Amniotic stem cell (primary cell): ENCODE results near the gene MAOB.
"Not testable (repeated sequence)": the region's sequence is repeated elsewhere in the genome, so short reads cannot be mapped to it uniquely, and the experiment has no call there.

Experiments
- DNase-seq: peaks from one replicate; lab custom pipeline; 2025; lab: John Stamatoyannopoulos, UW

MAOB gene

DNA sequence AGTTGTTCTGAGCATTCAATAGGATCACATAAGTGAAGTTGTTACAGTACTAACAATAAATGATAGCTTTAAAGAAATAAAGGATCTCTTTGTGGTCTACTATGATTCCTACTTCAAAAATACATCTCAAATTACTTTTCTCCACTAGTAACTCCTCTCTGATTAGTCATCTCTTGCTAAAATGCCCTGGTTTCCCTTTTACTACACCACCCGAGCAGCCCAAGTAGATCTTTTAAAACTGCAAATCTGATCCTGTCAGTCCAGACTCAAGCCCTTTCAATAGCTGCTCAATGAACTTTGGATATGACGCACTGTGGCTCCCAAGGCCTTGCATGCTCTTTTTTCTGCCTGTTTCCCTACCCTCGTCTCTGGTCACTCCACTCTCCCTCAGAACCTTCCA, 128.6 kb downstream of the MAOB start:
- no peak for DNase-seq

DNA sequence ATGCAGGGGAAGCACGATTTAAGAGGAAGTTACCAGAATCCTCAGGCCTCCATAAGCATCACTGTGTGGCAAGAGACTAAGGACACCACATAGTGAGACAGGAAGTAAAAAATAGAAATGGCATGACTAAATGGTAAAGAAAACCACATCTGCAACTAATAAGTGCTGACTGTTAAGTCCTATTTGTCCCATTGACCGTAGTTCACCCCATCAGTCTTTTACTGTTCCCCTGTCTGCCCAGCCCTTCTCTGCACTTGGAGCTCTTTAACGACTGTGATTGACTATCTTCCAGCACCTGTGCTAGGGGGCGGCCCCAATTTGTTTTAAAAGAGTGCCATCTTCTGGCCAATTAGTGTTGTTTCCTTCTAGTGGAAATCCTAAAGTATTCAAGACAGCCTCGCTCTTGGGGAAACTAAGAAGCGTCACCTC, 132.0 kb downstream of the MAOB start:
- no peak for DNase-seq

DNA sequence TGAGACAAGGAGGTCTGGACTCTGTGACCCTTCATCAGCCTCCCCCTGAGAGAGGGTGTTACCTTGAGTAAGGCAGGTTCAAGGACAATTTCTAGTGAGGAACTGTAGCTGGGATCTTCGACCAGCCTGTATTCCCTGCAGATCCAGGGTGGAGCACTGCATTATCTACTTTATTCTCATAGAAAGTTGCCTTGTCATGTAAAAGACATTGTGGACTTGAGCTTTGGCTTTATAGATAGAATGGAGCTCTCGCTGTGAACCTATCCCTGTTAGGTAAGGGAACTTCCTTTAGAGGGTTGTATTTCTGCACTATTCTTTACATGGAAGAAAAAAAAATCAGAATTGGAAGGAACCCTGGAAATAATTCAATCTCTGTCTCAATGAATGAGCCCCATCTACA, 134.8 kb downstream of the MAOB start:
- no peak for DNase-seq

DNA sequence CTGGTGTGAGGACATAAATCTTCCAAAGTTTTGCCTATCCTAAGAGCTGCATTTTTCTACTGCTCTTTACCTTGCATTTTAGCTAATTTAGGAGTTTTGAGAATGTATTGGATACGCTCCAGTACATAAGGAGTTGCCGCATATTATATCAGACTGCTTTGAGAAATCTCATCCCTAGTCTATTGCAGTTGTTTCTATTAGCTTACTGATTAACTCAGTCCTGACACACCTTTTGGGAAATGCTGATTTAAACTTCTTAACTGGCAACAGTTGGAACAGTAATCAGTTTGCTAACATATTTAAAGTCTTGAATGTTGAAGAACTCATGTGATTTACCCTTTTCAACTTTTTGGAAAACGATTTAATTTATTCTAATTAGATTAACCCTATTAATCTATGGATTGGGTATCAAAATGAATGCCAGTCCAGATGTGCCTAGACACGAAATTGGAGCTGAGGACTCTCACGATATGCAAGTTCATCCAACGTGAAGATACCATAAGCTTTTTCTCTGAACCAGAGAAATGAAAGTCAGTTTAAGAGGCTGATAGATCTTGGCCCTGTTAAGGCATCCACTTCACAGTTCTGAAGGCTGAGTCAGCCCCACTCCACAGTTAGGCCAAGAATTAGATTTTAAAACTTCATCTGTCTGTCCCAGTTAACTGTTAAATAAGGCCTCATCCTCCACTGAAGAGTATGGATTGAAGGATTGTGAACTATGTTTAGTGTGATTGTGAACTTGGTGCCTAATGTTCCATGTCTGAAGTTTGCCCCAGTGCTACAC, 136.1 kb downstream of the MAOB start:
- no peak for DNase-seq

DNA sequence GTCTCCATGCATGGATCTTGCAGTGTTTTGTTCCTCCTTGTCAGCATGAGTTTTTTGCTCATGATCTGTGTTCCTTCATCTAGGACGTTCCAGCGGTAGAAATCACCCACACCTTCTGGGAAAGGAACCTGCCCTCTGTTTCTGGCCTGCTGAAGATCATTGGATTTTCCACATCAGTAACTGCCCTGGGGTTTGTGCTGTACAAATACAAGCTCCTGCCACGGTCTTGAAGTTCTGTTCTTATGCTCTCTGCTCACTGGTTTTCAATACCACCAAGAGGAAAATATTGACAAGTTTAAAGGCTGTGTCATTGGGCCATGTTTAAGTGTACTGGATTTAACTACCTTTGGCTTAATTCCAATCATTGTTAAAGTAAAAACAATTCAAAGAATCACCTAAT, 138.0 kb downstream of the MAOB start:
- no peak for DNase-seq

DNA sequence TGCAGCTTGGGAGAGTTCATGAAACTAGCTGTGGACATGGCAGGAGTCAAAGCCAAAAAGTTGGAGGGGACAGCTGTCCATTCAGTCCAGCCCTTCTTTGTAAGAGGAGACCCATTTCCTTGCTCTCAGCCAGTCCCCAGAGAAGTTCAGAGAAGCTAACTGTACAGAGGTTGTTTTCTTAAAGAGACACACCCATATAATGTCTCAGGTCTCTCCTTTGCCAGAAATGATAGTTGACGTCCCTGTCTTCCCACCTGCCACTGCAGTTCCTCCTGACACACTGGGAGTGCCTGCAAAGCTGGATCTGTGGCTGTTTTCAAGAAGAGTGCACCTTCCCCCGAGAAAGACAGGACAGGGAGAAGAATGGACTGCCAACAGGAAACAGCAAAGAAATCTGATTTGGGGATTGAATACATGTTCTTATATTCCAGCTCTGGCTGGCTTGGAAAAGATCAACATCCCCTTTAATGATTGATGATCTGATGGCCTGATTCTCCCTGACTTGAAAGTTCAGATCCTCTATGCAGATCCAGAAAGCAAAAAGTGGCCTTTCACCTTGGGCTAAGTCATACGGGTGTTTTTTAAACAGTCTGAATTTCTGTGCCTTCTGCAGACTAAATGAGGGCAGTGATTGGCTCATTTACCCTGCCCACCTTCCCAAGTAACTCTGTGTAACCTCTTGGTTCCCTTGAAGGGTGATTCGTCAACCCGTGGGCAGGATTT, 139.0 kb downstream of the MAOB start:
- DNase-seq, result no peak

DNA sequence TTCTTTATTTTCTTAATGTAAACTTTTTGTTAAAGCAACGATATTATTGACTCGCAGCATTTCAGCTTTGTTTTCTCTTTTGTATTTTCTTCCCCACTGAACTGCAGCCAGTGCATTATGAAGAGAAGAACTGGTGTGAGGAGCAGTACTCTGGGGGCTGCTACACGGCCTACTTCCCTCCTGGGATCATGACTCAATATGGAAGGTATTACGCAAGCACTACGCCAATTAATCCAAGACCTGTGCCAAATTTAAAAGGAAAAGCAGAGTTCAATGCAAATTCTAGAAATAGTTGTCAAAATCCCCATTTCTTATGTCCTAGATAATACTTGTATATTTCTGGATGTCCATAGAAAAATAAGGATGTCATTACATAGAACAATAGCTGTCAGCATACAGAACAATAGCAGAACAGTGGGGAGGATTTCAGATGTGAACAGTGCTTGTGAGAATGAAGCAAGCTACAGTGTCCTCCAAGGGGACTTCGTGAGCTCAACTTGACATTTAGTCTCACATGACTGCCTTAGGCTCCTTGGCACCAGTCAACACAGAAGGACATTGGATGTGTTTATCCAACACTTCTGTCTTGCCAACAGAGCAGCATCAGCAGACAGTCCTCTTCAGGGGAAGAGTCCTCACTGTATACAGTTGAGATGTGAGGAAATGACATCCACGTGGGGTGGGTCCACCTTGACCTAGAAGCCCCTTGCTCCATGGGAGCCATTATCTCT, 140.2 kb downstream of the MAOB start:
- DNase-seq, result no peak

DNA sequence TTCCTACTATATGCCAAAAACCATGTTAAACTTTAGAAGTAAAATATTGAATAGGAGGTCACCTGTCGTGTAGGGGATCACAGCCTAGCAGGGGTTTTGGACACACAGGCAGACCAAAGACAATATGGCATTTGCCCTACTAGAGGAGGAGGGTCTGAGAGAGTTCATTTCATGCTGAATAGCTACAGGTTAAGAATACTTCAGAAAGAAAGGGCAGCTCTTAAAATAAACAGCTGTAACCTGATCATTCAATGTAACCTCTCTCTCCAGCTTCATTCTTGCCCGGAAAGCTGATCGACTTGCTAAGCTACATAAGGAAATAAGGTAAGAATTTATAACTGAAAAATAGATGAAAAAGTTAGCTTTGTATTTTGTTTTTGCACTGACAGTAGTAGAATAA, 146.3 kb downstream of the MAOB start:
- DNase-seq, result no peak

DNA sequence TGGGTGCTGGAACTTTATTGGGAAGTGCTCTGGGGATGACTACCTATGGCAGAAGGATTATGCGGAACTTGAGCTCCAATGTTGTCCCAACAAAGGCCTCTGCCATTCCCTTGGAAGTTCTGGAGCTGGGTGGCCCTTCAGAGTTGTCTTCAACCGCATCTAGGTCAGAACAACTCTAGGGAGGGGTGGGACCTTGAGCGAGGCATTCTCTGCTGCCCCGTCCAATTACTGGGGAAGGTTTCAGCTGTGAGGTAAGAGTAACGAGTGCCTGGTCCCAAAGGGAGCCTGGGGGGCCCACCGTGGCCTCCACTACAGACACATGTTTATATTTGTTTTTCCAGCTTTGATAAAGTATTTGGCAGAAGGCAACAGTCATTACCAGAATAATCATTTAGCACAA, 146.7 kb downstream of the MAOB start:
- DNase-seq, result no peak

DNA sequence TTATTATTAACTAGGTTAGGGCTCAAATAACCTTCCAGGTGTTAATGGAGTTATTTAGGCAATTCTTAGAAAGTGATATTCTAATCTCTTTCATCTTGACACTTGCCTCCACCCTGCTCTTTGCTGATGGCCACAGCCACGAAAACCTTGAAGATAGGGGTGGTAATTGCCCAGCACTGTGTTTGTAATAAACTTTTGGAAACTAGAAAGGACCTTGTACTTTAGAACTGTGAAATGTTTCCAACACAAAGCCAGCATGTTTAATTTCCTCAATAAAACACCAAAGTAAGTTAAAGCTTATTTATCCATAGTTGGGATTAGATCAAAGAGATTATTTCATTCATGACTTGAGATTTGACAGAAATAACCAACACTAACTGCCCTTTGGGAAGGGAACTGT, 147.8 kb downstream of the MAOB start:
- DNase-seq, result no peak

DNA sequence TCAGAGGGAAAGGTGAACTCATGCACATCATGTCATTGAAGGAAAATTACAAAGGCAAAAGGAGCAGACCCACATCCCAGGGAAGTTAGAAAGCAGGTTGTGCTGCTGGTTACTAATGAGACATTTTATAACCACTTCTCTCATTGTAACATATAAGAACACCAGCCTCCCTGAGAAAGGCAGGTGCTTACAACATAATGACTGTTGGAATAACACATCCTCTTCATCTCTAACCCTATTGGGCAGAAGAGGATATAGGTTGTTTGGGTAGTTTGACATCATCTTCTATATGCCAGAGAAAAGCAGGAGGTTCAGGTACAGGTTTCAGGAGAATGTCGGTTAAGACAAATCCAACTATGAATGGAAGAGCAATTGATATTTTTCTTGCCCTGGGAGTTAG, 148.6 kb downstream of the MAOB start:
- DNase-seq, result no peak

DNA sequence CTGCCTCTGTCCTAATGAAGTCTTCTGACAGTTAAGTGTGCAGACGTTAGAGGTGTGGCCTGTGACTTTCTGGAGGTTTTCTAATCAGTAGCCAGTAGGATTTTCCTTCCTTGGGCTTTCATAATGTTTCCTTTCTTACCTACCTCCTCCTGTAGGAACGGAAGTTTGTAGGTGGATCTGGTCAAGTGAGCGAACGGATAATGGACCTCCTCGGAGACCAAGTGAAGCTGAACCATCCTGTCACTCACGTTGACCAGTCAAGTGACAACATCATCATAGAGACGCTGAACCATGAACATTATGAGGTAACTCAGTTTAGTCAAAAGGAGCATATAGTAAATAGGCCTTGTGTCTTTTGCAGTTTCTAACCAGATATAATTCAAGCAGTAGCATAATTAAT, 151.2 kb downstream of the MAOB start:
- no peak for DNase-seq

DNA sequence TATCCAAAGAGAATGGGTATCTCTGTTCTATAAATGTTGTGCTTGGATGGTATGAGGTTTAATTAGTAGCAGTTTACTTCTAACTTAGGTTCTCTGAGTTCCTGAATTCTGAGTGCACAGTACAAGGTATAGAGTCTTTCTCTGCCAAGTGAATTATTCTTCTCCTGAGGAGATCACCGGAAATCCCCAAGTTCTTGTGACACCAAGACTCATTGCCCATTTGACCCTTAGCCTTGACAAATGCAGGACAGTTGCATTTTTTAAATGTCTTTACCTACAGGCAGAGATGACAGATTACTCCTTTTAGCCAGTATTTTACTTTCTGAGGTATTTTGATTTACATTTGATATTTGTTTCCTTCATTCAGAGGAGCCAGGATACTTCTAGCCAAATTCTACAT, 153.3 kb downstream of the MAOB start:
- DNase-seq, result no peak

DNA sequence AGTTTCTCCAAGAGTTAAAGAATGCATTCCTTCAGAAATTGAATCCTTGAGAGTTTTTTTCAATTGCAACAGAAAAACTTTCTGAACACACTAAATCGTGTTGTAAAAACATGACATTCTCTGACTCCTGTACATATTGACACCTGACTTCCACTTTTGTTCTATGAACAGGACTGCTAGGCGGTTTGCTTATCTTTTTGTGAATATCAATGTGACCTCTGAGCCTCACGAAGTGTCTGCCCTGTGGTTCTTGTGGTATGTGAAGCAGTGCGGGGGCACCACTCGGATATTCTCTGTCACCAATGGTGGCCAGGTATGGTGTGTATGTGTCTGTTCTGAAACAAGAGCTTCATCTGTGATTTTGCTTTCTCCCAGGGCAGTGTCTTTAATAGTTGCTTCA, 154.2 kb downstream of the MAOB start:
- no peak for DNase-seq

DNA sequence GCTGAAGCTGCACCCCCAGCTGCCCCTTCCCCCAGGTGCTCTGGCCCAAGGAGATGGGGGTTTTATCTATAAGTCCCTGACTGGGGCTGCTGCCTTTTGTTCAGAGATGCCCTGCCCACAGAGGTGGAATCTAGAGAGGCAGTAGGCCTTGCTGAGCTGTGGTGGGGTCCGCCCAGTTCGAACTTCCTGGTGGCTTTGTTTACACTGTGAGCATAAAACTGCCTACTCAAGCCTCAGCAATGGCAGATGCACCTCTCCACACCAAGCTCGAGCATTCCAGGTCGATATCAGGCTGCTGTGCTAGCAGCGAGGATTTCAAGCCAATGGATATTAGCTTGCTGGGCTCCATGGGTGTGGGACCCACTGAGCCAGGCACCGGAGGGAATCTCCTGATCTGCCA, 155.0 kb downstream of the MAOB start:
- not testable (repeated sequence) for DNase-seq

DNA sequence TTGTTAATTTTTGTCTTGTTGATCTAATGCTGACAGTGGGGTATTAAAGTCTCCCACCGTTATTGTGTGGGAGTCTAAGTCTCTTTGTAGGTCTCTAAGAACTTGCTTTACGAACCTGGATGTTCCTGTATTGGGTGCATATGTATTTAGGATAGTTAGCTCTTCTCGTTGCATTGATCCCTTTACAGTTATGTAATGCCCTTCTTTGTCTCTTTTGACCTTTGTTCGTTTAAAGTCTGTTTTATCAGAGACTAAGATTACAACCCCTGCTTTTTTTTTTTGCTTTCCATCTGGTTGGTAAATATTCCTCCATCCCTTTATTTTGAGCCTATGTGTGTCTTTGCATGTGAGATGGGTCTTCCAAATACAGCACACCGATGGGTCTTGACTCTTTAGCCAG, 157.0 kb downstream of the MAOB start:
- DNase-seq, result not testable (repeated sequence)

DNA sequence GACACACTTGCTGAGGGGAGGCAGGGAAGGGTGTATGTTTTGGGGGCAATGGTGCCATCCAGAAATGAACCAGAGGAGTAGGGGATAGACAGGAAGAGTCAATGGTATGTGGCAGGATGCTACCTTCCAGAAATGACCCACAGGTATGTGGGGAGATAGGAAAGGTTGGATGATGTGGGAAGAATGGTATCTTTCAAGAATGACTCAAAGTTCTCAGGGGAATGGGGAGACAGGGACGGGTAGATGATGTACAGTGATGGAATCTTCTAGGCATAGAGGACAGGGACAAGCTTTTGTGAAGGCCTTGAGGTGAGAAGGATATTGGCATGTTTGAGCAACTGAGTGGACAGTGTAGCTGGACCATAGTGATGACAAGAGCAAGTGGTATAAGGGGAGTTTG, 161.3 kb downstream of the MAOB start:
- DNase-seq, result no peak

DNA sequence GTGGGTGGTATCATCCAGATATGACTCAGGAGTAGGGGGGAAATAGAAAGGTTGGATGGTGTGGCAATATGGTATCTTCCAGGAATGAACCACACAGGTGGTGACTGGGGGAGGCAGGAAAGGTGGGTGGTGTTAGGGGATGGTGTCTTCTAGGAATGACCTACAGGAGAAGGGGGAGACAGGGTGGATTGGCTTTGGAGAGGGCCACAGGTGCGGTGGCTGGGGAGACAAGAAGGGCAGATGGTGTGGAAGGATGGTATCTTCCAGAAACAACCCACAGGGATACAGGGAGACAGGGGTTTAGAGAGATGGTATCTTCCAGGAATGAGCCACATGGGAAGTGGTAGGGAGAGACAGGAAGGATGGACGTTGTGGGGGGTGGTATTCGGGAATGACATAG, 162.2 kb downstream of the MAOB start:
- no peak for DNase-seq

DNA sequence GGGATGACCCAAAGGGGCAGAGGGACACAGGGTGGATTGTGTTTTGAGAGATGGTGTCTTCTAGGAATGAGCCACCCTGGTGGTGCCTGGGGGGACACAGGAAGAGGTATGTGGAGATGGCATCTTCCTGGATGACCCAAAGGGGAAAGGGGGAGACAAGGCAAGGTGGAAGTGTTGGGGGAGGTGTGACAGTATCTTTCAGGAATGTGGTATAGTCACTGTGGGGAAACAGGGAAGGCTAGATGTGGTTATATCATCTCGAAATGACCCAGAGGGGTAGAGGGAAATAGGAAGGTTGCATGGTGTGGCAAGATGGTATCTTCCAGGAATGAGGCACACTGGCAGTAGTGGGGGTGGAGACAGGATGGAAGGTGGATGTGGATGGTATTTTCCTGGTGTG, 163.3 kb downstream of the MAOB start:
- DNase-seq, result no peak

DNA sequence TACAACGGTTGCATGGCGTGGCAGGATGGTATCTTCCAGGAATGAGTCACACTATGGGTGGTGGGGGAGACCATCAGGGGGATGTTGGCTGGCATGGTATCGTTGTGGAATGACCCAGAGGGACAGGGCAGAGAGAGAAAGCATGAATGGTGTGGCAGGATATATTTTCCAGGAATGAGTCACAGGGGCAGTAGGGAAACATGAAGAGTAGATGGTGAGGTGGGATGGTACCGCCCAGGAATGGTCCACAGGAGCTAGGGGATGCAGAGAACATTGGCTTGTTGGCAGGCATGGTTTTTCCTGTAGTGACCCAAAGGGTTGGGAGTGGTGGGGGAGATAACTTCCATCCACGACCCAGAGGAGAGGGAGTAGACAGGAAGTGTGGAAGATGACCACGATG, 163.7 kb downstream of the MAOB start:
- no peak for DNase-seq

DNA sequence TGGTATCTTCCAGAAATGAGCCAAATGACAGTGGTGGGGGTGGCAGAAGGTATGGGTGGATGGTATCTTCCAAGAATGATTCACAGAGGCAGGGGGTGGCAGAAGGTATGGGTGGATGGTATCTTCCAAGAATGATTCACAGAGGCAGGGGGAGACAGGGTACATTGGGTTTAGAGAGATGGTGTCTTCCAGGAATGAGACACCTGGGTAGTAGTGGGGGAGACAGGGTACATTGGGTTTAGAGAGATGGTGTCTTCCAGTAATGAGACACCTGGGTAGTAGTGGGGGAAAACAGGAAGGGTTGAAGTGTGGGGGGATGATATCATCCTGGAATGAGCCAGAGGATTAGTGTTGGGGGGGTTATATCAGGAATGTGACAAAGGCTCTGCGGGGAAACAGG, 164.2 kb downstream of the MAOB start:
- DNase-seq, result no peak

DNA sequence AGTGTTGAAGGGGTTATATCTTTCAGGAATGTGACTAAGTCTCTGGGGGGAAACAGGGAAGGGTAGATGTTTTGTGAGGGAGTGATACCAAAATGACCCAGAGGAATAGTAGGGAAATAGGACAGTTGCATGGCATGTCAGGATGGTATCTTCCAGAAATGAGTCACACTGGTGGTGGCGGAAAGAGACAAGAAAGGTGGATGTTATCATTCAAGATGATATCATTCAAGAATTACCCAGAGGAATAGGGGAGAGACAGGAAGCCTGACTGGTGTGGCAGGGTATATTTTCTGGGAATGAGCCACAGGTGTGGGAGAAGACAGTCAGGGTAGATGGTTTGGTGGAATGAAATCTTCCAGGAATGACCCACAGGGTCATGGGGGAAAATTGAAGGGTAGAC, 165.1 kb downstream of the MAOB start:
- DNase-seq, result no peak

DNA sequence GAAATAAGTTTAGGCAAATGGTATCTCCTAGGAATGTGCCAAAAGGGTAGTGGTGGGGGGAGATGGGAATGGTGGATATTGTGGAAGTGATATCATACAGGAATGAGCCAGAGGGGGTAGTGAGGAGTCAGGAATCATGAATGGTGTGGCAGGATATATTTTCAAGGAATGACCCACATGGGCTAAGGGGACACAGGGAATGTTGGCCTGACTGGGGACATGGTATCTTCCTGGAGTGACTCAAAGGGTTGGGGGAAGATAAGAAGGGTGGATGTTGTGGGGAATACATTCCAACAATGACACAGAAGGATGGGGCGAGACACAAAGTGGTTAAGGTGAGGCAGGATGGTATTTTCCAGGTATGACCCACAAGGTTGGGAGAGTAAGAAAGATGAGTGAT, 165.6 kb downstream of the MAOB start:
- no peak for DNase-seq
